Retinal pigment epithelial cell (primary cell): Measurements from ENCODE around the gene COCH.
"Not testable (repeated sequence)": the region's sequence is repeated elsewhere in the genome, so short reads cannot be mapped to it uniquely, and the experiment has no call there.

ENCODE experiments used
- DNase-seq: peaks from one replicate; pipeline ENCODE4 v3.0.0-alpha.2; 2010; ENCODE audit warnings: low read depth
- H3K4me3 ChIP-seq: 2 replicates; pipeline ENCODE4 v1.5.1; 2011; ENCODE audit warnings: mild to moderate bottlenecking, low read length, control low read depth, moderate library complexity
- CTCF ChIP-seq: conservative IDR thresholded peaks from 2 replicates; pipeline ENCODE4 v1.5.1; 2011; ENCODE audit warnings: low read depth, low read length, control low read depth, inconsistent platforms

Gene COCH

GRCh38 chr14:30885840-30886740 lies 11.7 kb downstream of the COCH start:
- no peak for TF ChIP-seq CTCF
- DNase-seq: no peak
- H3K4me3 ChIP-seq: no peak overlapping the region

DNA sequence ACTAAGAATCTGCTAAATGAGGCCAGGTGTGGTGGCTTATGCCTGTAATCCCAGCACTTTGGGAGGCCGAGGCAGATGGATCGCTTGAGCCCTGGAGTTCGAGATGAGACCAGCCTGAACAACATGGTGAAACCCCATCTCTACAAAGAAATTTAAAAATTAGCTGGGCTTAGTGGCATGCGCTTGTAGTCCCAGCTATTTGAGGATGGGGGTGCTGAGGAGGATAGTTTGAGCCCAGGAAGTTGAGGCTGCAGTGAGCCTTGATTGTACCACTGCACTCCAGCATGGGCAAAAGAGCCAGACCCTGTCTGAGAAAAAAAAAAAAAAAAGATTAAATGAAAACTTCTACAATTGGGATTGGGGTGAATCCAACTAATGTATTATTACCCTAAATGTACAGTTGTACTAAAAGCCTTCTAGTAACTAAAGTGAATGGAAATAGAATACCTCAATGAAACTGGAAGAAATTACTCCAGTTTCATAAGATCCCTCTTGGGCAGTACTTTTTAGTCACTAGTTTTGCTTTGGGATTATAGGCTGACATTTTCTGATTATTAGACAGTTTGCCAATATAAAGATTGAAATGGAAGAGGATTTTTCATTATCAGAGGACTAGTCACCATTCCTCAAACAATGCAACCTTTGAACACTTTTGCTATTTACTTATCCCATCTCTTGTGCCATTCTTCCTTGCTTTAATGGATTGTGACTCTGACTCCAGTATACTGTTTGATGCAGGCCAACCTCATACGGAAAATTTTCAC lies 14.3 kb downstream of the COCH start:
- no peak for TF ChIP-seq CTCF
- DNase-seq: no peak
- no peak overlapping the region for H3K4me3 ChIP-seq

DNA sequence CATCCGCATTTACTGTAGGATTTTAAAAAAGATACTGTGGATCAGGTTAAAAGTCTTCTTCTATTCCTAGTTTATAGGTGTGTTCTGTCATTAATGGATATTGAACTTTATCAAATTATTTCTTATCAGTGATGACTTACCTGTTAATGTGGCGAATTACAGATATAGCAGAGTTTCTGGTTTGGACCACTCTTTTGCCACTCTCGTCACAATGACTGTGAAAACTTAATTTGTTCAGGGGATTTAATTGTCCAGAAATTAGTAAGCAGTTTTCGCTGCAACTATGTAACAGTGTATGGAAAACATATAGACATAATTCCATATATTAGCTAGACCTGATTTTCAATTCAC lies 14.9 kb downstream of the COCH start:
- no peak for TF ChIP-seq CTCF
- no peak overlapping the region for H3K4me3 ChIP-seq
- no peak for DNase-seq

GRCh38 chr14:30893819-30894218 lies 19.5 kb downstream of the COCH start:
- no peak for DNase-seq
- H3K4me3 ChIP-seq: no peak overlapping the region
- TF ChIP-seq CTCF: no peak

- no peak for DNase-seq
- H3K4me3 ChIP-seq: no peak overlapping the region
- no peak for TF ChIP-seq CTCF
Observed at GRCh38 chr14:30894923-30895515, 20.7 kb downstream of the COCH start.

DNA sequence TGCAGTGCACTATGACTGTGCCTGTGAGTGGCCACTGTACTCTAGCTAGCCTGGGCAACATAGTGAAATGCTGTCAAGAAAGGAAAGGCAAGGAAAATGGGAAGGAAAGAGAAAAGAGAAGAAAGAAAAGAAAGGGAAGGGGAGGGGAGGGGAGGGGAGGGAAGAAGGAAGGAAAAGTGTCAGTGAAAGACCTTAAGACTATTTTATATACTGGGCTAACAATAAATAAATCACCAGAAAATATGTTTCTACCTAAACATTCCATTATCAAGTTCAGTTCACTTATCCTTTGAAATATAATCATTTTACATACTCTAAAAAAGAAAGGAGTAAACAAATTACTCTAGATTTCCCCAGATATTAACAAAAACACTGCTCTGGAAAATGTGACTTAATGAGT lies 22.1 kb downstream of the COCH start:
- TF ChIP-seq CTCF: no peak
- no peak overlapping the region for H3K4me3 ChIP-seq
- no peak for DNase-seq

- DNase-seq, H3K4me3 ChIP-seq: not testable (repeated sequence)
Observed at GRCh38 chr14:30897121-30897520, 22.8 kb downstream of the COCH start.
